HepG2 (cell line): ENCODE results near the gene ATG5. TPM values are rescaled to one million over a fixed set of nuclear protein-coding genes. Genes with fewer than 3 reads are reported as not detected.

Source experiments
- AKNA ChIP-seq: sonication (generic); formaldehyde crosslinking; IDR thresholded peaks from 2 replicates; pipeline ENCODE4 v1.4.0; 2020; ENCODE audit warnings: missing genetic modification reagents, borderline replicate concordance
- E2F5 ChIP-seq: sonication (generic); formaldehyde crosslinking; conservative IDR thresholded peaks from 2 replicates; pipeline ENCODE4 v1.4.0; 2020; ENCODE audit warnings: missing genetic modification reagents
- ELF1 ChIP-seq: sonication (generic); formaldehyde crosslinking; IDR thresholded peaks from 2 replicates; pipeline ENCODE4 v1.4.0; 2020; ENCODE audit warnings: missing genetic modification reagents
- HCFC1 ChIP-seq: fragments of 150-350 bp; IDR thresholded peaks from 2 replicates; pipeline ENCODE4 v1.6.1; 2014; ENCODE audit warnings: low read depth, low read length
- MTA3 ChIP-seq: sonication (generic); formaldehyde crosslinking; IDR thresholded peaks from 2 replicates; pipeline ENCODE4 v1.4.0; 2020; ENCODE audit warnings: missing genetic modification reagents
- SIX4 ChIP-seq: sonication (generic); formaldehyde crosslinking; IDR thresholded peaks from 2 replicates; pipeline ENCODE4 v1.4.0; 2020; ENCODE audit warnings: missing genetic modification reagents
- TFE3 ChIP-seq: IDR thresholded peaks from 2 replicates; pipeline ENCODE4 v1.6.1; 2016
- TRIM24 ChIP-seq: sonication (generic); formaldehyde crosslinking; IDR thresholded peaks from 2 replicates; pipeline ENCODE4 v1.8.0; 2022; ENCODE audit warnings: mild to moderate bottlenecking, missing genetic modification reagents
- ZBTB20 ChIP-seq: sonication (generic); formaldehyde crosslinking; IDR thresholded peaks from 2 replicates; pipeline ENCODE4 v1.8.1; 2023; ENCODE audit warnings: missing genetic modification reagents, low read depth, mild to moderate bottlenecking, borderline replicate concordance
- ZBTB7B ChIP-seq: sonication (generic); formaldehyde crosslinking; IDR thresholded peaks from 2 replicates; pipeline ENCODE4 v1.4.0; 2020; ENCODE audit warnings: missing genetic modification reagents
- ZNF282 ChIP-seq: fragments of 450-650 bp; IDR thresholded peaks from 2 replicates; pipeline ENCODE4 v1.6.1; 2018; ENCODE audit not compliant: partially characterized antibody
- ZNF512B ChIP-seq: sonication (generic); formaldehyde crosslinking; IDR thresholded peaks from 2 replicates; pipeline ENCODE4 v1.5.1; 2020; ENCODE audit warnings: missing genetic modification reagents, mild to moderate bottlenecking, borderline replicate concordance
- ZSCAN12 ChIP-seq: sonication (generic); formaldehyde crosslinking; IDR thresholded peaks from 2 replicates; pipeline ENCODE4 v1.9.0; 2021; ENCODE audit warnings: mild to moderate bottlenecking, missing genetic modification reagents
- ZSCAN30 ChIP-seq: sonication (generic); formaldehyde crosslinking; IDR thresholded peaks from 2 replicates; pipeline ENCODE4 v1.5.0; 2020; ENCODE audit warnings: mild to moderate bottlenecking, missing genetic modification reagents
- ZXDC ChIP-seq: sonication (generic); formaldehyde crosslinking; IDR thresholded peaks from 2 replicates; pipeline ENCODE4 v1.5.0; 2020; ENCODE audit warnings: mild to moderate bottlenecking, missing genetic modification reagents
- polyA plus RNA-seq, 8 experiments: library from polyadenylated mRNA; depleted of rRNA in 3 of 8; stranded (reverse) in 7 of 8; unstranded in 1 of 8; fragments of >200 nt; fragmentation: Illumina TruSeq in 4 of 8; extraction: Trizol in 4 of 8; gene quantifications; 2 replicates each; pipeline versions ENCODE4 v1.2.1 to v1.2.3, GENCODE V29; 2011 to 2016; ENCODE audit warnings: low read depth in 4 of 8, missing spikeins in 1 of 8, mixed read lengths in 1 of 8; ENCODE audit not compliant: insufficient read depth in 1 of 8
- total RNA-seq, 5 experiments: library from RNA; depleted of rRNA; stranded (reverse); fragments of >200 nt; fragmentation: Illumina TruSeq; extraction: Trizol; gene quantifications; 2 replicates each; pipeline ENCODE4 v1.2.3, GENCODE V29; 2016; ENCODE audit warnings: low read depth in 1 of 5

ATG5 gene
- total and polyA plus RNA-seq, 2 of the 13 experiments (the other 11 are each of a cell fraction or from before 2014, with no cell fraction given): 21.3 to 48.0 TPM

- no peak for TF ChIP-seq TRIM24
- 0 out of 2 replicates have a peak, but pooled peaks have one; percentile 29 for TF ChIP-seq E2F5 (CRISPR knock-in tag)
- peak; percentile 58; the same call in 1 of the 2 replicates for TF ChIP-seq SIX4 (CRISPR knock-in tag)
- peak; percentile 53; the same call in 1 of the 2 replicates for TF ChIP-seq ZBTB7B
- TF ChIP-seq ELF1 (CRISPR knock-in tag): peak; percentile 99
- no peak for TF ChIP-seq AKNA
- peak; percentile 78 for TF ChIP-seq HCFC1
- TF ChIP-seq ZSCAN30 (CRISPR knock-in tag): no peak
- TF ChIP-seq TFE3 (CRISPR knock-in tag): no peak; the same call in none of the 2 replicates
- no peak for TF ChIP-seq MTA3 (CRISPR knock-in tag)
- no peak for TF ChIP-seq ZNF512B
- TF ChIP-seq ZXDC (CRISPR knock-in tag): no peak; the same call in 1 of the 2 replicates
- TF ChIP-seq ZSCAN12 (CRISPR knock-in tag): 0 out of 2 replicates have a peak, but pooled peaks have one; percentile 19
- no peak for TF ChIP-seq ZNF282
- TF ChIP-seq ZBTB20: peak; percentile 79; the same call in 1 of the 2 replicates
Measured at GRCh38 chr6:106325336-106326178, at the start of gene ATG5 (continued).
